H4 (cell line): ENCODE data around the gene CYP2D6. TPM values are rescaled to one million over a fixed set of nuclear protein-coding genes. Genes with fewer than 3 reads are reported as not detected.
"Not testable (repeated sequence)": the region's sequence is repeated elsewhere in the genome, so short reads cannot be mapped to it uniquely, and the experiment has no call there.

Source experiments
- DNase-seq: peaks from one replicate; pipeline ENCODE4 v3.0.0-alpha.2; 2015; ENCODE audit warnings: low spot score
- total RNA-seq: library from RNA; depleted of rRNA; stranded (reverse); fragments of >200 nt; shearing (Covaris generic); gene quantifications from 2 replicates; pipeline ENCODE4 v1.2.3, GENCODE V29; 2014

The CYP2D6 gene
- total RNA-seq, 1 experiment from 2014 or later = not detected

GRCh38 chr22:42158456-42159132 is 28.0 kb upstream of the CYP2D6 start:
- DNase-seq = no peak

GRCh38 chr22:42156598-42156997 is 26.0 kb upstream of the CYP2D6 start:
- no peak for DNase-seq

GRCh38 chr22:42156121-42156520 is 25.5 kb upstream of the CYP2D6 start:
- DNase-seq = no peak

- no peak for DNase-seq
Observed at GRCh38 chr22:42155053-42155543, 24.5 kb upstream of the CYP2D6 start.

- no peak for DNase-seq
Observed at GRCh38 chr22:42154293-42155052, 23.9 kb upstream of the CYP2D6 start.

- DNase-seq = no peak
Observed at GRCh38 chr22:42152661-42153270, 22.2 kb upstream of the CYP2D6 start.

GRCh38 chr22:42151924-42152635 is 21.5 kb upstream of the CYP2D6 start:
- DNase-seq = no peak

- no peak for DNase-seq
Observed at GRCh38 chr22:42150727-42151590, 20.3 kb upstream of the CYP2D6 start.

GRCh38 chr22:42149798-42150197 is 19.2 kb upstream of the CYP2D6 start:
- DNase-seq = not testable (repeated sequence)

GRCh38 chr22:42145175-42145574 is 14.6 kb upstream of the CYP2D6 start:
- DNase-seq = no peak

GRCh38 chr22:42143859-42144822 is 13.5 kb upstream of the CYP2D6 start:
- not testable (repeated sequence) for DNase-seq

- no peak for DNase-seq
Observed at GRCh38 chr22:42142771-42143461, 12.3 kb upstream of the CYP2D6 start.

- DNase-seq = not testable (repeated sequence)
Observed at GRCh38 chr22:42141307-42142057, 10.9 kb upstream of the CYP2D6 start.

- not testable (repeated sequence) for DNase-seq
Observed at GRCh38 chr22:42140153-42140552, 9.5 kb upstream of the CYP2D6 start.

GRCh38 chr22:42139508-42139907 is 8.9 kb upstream of the CYP2D6 start:
- not testable (repeated sequence) for DNase-seq

GRCh38 chr22:42138972-42139371 is 8.4 kb upstream of the CYP2D6 start:
- DNase-seq = no peak

- no peak for DNase-seq
Observed at GRCh38 chr22:42138122-42138770, 7.6 kb upstream of the CYP2D6 start.

GRCh38 chr22:42135688-42136087 is 5.1 kb upstream of the CYP2D6 start:
- DNase-seq = not testable (repeated sequence)
